GM23338 (cell line): ENCODE results near the gene TIRAP.

Experiments
- CTCF ChIP-seq, 2 experiments: fragments of 200-600 bp in 1 of 2; sonication (generic) in 1 of 2; conservative IDR thresholded peaks; 2 replicates each; pipeline versions ENCODE4 v1.5.1 to v1.6.1; 2016 to 2017; ENCODE audit warnings: antibody characterized with exemption in 2 of 2, low read depth in 2 of 2, mild to moderate bottlenecking in 2 of 2, moderate library complexity in 1 of 2
- ETS1 ChIP-seq: IDR thresholded peaks from 2 replicates; pipeline ENCODE4 v1.6.1; 2016; ENCODE audit warnings: antibody characterized with exemption
- EZH2 ChIP-seq: fragments of 200-600 bp; sonication (generic); IDR thresholded peaks from one replicate; pipeline ENCODE4 v1.8.0; 2017; ENCODE audit warnings: antibody characterized with exemption, mild to moderate bottlenecking, low read depth; ENCODE audit not compliant: unreplicated experiment

GRCh38 chr11:126328938-126329643 lies 46.2 kb downstream of the TIRAP start:
- TF ChIP-seq CTCF (conservative IDR thresholded peaks at IDR 0.05; ENCODE audit: low read depth in 2 of 2), result no peak
- no peak for TF ChIP-seq EZH2
- TF ChIP-seq ETS1, result no peak
